ENCODE results near the gene SLC9A9. TPM values are rescaled to one million over a fixed set of nuclear protein-coding genes. Genes with fewer than 3 reads are reported as not detected.

Gene SLC9A9
- total RNA-seq, 2 donors from 2014 or later: 1.3 to 3.7 TPM

- H3K4me3 Mint-ChIP-seq: no peak overlapping the region
- peaks cover 13% of the 10 kb centered on the region for H3K9me3 Mint-ChIP-seq
- no peak overlapping the region for H3K27ac Mint-ChIP-seq
- H3K27ac ChIP-seq (ENCODE audit: low read depth, low read length): no peak overlapping the region
- 95 to 97% methylated on average over 2 to 5 of the region's 5 CpGs for WGBS, 2 experiments (ENCODE audit: insufficient coverage in 1 of 2, insufficient read length in 1 of 2)
- DNase-seq: no peak
- no peaks in the 10 kb centered on the region for H3K27me3 Mint-ChIP-seq (ENCODE audit: insufficient read depth)
- no peaks in the 10 kb centered on the region for H3K36me3 Mint-ChIP-seq (ENCODE audit: low read depth)
- no peaks in the 10 kb centered on the region for H3K9me3 ChIP-seq (ENCODE audit: control insufficient read depth, low read length)
- H3K4me1 Mint-ChIP-seq: no peaks in the 10 kb centered on the region
- no peak overlapping the region for H3K9ac ChIP-seq (ENCODE audit: extremely low read depth, low read length, poor library complexity, severe bottlenecking)
- H3K4me1 ChIP-seq (ENCODE audit: control insufficient read depth, insufficient read depth, low read length): no peaks in the 10 kb centered on the region
- H3K4me3 ChIP-seq (ENCODE audit: low read length): no peak overlapping the region
- TF ChIP-seq CTCF (conservative IDR thresholded peaks at IDR 0.05): no peak
- no peaks in the 10 kb centered on the region for H3K27me3 ChIP-seq (ENCODE audit: control insufficient read depth, insufficient read depth, low read length, poor library complexity, severe bottlenecking)
- no peaks in the 10 kb centered on the region for H3K36me3 ChIP-seq (ENCODE audit: control insufficient read depth, insufficient read depth, low read length)
Measured at GRCh38 chr3:143627336-143627735, 220.9 kb downstream of the SLC9A9 start.

- Mint-ChIP-seq H3K27me3 (ENCODE audit: insufficient read depth) (no peaks in the 10 kb centered on the region), H3K27ac (no peak overlapping the region), H3K36me3 (ENCODE audit: low read depth) (peaks cover 6% of the 10 kb centered on the region), H3K4me3 (no peak overlapping the region), H3K4me1 (peaks cover 8% of the 10 kb centered on the region), H3K9me3 (peaks cover 39% of the 10 kb centered on the region)
- Histone ChIP-seq H3K27me3 (ENCODE audit: control insufficient read depth, insufficient read depth, low read length, poor library complexity, severe bottlenecking) (no peaks in the 10 kb centered on the region), H3K4me1 (ENCODE audit: control insufficient read depth, insufficient read depth, low read length) (no peaks in the 10 kb centered on the region), H3K36me3 (ENCODE audit: control insufficient read depth, insufficient read depth, low read length) (no peaks in the 10 kb centered on the region), H3K9ac (ENCODE audit: extremely low read depth, low read length, poor library complexity, severe bottlenecking) (no peak overlapping the region), H3K27ac (ENCODE audit: low read depth, low read length) (no peak overlapping the region), H3K9me3 (ENCODE audit: control insufficient read depth, low read length) (peaks cover 21% of the 10 kb centered on the region), H3K4me3 (ENCODE audit: low read length) (peak overlapping the region; percentile 66)
- 93 to 100% methylated on average over 2 to 3 of the region's 4 CpGs for WGBS, 2 experiments (ENCODE audit: insufficient coverage in 1 of 2, insufficient read length in 1 of 2)
- no peak for TF ChIP-seq CTCF (conservative IDR thresholded peaks at IDR 0.05)
- no peak for DNase-seq
Measured at GRCh38 chr3:143619231-143619630, 229.0 kb downstream of the SLC9A9 start.

- Mint-ChIP-seq H3K9me3 (peaks cover 29% of the 10 kb centered on the region), H3K27me3 (ENCODE audit: insufficient read depth) (no peaks in the 10 kb centered on the region), H3K27ac (no peak overlapping the region), H3K36me3 (ENCODE audit: low read depth) (peaks cover 6% of the 10 kb centered on the region), H3K4me3 (no peak overlapping the region), H3K4me1 (peaks cover 8% of the 10 kb centered on the region)
- Histone ChIP-seq H3K9ac (ENCODE audit: extremely low read depth, low read length, poor library complexity, severe bottlenecking) (no peak overlapping the region), H3K27ac (ENCODE audit: low read depth, low read length) (no peak overlapping the region), H3K4me1 (ENCODE audit: control insufficient read depth, insufficient read depth, low read length) (no peaks in the 10 kb centered on the region), H3K27me3 (ENCODE audit: control insufficient read depth, insufficient read depth, low read length, poor library complexity, severe bottlenecking) (no peaks in the 10 kb centered on the region), H3K9me3 (ENCODE audit: control insufficient read depth, low read length) (peaks cover 21% of the 10 kb centered on the region), H3K36me3 (ENCODE audit: control insufficient read depth, insufficient read depth, low read length) (no peaks in the 10 kb centered on the region), H3K4me3 (ENCODE audit: low read length) (peak overlapping the region; percentile 4)
- no peak for TF ChIP-seq CTCF (conservative IDR thresholded peaks at IDR 0.05)
- WGBS, 2 experiments (ENCODE audit: insufficient coverage in 1 of 2, insufficient read length in 1 of 2): 80 to 89% methylated on average over 1 to 2 of the region's 2 CpGs
- DNase-seq: no peak
Measured at GRCh38 chr3:143617050-143617449, 231.2 kb downstream of the SLC9A9 start.
